HepG2 (cell line): ENCODE measurements around the gene CSNK2B. TPM values are rescaled to one million over a fixed set of nuclear protein-coding genes. Genes with fewer than 3 reads are reported as not detected.

Experiments
- DNMT3B ChIP-seq: conservative IDR thresholded peaks from 2 replicates; pipeline ENCODE4 v1.6.1; 2016; ENCODE audit warnings: missing biosample characterization, control low read depth
- IRX3 ChIP-seq: sonication (generic); formaldehyde crosslinking; IDR thresholded peaks from 2 replicates; pipeline ENCODE4 v1.8.1; 2023; ENCODE audit warnings: mild to moderate bottlenecking, low read depth, missing genetic modification reagents, borderline replicate concordance
- MED13 ChIP-seq: sonication (generic); formaldehyde crosslinking; IDR thresholded peaks from 2 replicates; pipeline ENCODE4 v1.5.0; 2020; ENCODE audit warnings: missing genetic modification reagents
- SMAD3 ChIP-seq: sonication (generic); formaldehyde crosslinking; IDR thresholded peaks from 2 replicates; pipeline ENCODE4 v1.4.0; 2020; ENCODE audit warnings: missing genetic modification reagents
- YEATS2 ChIP-seq: sonication (generic); formaldehyde crosslinking; IDR thresholded peaks from 2 replicates; pipeline ENCODE4 v1.4.0; 2020; ENCODE audit warnings: missing genetic modification reagents, borderline replicate concordance
- ZNF343 ChIP-seq: sonication (generic); formaldehyde crosslinking; IDR thresholded peaks from 2 replicates; pipeline ENCODE4 v1.4.0; 2020; ENCODE audit warnings: mild to moderate bottlenecking, missing genetic modification reagents
- polyA plus RNA-seq, 8 experiments: library from polyadenylated mRNA; depleted of rRNA in 3 of 8; stranded (reverse) in 7 of 8; unstranded in 1 of 8; fragments of >200 nt; fragmentation: Illumina TruSeq in 4 of 8; extraction: Trizol in 4 of 8; gene quantifications; 2 replicates each; pipeline versions ENCODE4 v1.2.1 to v1.2.3, GENCODE V29; 2011 to 2016; ENCODE audit warnings: low read depth in 4 of 8, missing spikeins in 1 of 8, mixed read lengths in 1 of 8; ENCODE audit not compliant: insufficient read depth in 1 of 8
- total RNA-seq, 5 experiments: library from RNA; depleted of rRNA; stranded (reverse); fragments of >200 nt; fragmentation: Illumina TruSeq; extraction: Trizol; gene quantifications; 2 replicates each; pipeline ENCODE4 v1.2.3, GENCODE V29; 2016; ENCODE audit warnings: low read depth in 1 of 5
- TF ChIP-seq, protein P1 (sequence below): sonication (generic); formaldehyde crosslinking; IDR thresholded peaks from one replicate; pipeline ENCODE4 v1.5.1; 2020; ENCODE audit warnings: mild to moderate bottlenecking, missing genetic modification reagents; ENCODE audit errors: not compliant biosample characterization
- TF ChIP-seq, protein P2 (sequence below): sonication (generic); formaldehyde crosslinking; IDR thresholded peaks from 2 replicates; pipeline ENCODE4 v1.8.1; 2023; ENCODE audit warnings: mild to moderate bottlenecking, missing genetic modification reagents
- TF ChIP-seq, protein P3 (sequence below): sonication (generic); formaldehyde crosslinking; IDR thresholded peaks from 2 replicates; pipeline ENCODE4 v1.9.0; 2021; ENCODE audit warnings: missing genetic modification reagents, borderline replicate concordance
- TF ChIP-seq, protein P4 (sequence below): sonication (generic); formaldehyde crosslinking; IDR thresholded peaks from 2 replicates; pipeline ENCODE4 v1.4.0; 2020; ENCODE audit warnings: mild to moderate bottlenecking, missing genetic modification reagents

The CSNK2B gene
- total and polyA plus RNA-seq, 2 of the 13 experiments (the other 11 are each of a cell fraction or from before 2014, with no cell fraction given) = 111 to 296 TPM

DNA sequence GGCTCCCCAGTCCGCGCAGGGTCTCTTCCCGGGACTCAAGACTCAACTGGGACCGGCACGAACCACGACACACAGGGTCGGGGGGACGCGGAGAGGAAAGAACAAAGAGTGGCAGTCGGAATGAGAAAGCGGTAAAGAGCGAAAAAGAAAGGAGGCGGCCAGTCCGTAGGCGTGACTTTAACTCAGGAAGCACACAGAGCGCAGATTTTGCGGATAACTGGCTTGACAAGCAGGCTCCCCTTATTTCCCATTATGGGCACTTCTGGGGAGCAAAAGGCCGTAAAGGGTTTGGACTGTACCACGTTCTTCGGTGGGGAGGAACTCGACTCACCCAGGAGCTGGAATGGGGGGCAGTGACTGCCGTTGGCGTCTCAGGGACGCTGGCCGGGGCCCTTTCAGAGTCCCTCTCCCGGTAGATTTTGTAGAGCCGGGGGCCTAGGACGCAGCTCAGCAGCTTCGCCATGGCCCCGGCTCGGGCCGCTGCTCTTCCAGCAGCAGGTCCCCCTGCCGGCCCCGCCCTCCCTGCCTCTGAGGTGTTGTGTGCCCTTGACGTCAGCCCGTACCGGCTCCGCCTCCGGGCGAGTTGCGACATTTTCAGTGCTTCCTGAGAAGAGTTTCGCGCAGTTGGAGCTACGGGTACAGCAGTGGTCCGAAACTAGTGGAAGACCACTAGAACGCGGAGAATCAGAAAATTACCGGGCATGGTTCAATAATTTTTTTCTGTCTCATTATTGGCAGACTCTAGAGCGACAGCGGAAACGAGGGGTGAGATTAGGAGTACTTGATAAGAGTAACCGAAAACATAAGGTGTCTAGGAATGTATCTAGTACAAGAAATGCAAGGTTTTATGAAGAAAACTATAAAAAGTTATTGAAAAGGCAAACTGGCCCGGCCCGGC is 37.2 kb downstream of the CSNK2B start, which contains the start of gene ABHD16A (continued):
- TF ChIP-seq, protein P1, sequence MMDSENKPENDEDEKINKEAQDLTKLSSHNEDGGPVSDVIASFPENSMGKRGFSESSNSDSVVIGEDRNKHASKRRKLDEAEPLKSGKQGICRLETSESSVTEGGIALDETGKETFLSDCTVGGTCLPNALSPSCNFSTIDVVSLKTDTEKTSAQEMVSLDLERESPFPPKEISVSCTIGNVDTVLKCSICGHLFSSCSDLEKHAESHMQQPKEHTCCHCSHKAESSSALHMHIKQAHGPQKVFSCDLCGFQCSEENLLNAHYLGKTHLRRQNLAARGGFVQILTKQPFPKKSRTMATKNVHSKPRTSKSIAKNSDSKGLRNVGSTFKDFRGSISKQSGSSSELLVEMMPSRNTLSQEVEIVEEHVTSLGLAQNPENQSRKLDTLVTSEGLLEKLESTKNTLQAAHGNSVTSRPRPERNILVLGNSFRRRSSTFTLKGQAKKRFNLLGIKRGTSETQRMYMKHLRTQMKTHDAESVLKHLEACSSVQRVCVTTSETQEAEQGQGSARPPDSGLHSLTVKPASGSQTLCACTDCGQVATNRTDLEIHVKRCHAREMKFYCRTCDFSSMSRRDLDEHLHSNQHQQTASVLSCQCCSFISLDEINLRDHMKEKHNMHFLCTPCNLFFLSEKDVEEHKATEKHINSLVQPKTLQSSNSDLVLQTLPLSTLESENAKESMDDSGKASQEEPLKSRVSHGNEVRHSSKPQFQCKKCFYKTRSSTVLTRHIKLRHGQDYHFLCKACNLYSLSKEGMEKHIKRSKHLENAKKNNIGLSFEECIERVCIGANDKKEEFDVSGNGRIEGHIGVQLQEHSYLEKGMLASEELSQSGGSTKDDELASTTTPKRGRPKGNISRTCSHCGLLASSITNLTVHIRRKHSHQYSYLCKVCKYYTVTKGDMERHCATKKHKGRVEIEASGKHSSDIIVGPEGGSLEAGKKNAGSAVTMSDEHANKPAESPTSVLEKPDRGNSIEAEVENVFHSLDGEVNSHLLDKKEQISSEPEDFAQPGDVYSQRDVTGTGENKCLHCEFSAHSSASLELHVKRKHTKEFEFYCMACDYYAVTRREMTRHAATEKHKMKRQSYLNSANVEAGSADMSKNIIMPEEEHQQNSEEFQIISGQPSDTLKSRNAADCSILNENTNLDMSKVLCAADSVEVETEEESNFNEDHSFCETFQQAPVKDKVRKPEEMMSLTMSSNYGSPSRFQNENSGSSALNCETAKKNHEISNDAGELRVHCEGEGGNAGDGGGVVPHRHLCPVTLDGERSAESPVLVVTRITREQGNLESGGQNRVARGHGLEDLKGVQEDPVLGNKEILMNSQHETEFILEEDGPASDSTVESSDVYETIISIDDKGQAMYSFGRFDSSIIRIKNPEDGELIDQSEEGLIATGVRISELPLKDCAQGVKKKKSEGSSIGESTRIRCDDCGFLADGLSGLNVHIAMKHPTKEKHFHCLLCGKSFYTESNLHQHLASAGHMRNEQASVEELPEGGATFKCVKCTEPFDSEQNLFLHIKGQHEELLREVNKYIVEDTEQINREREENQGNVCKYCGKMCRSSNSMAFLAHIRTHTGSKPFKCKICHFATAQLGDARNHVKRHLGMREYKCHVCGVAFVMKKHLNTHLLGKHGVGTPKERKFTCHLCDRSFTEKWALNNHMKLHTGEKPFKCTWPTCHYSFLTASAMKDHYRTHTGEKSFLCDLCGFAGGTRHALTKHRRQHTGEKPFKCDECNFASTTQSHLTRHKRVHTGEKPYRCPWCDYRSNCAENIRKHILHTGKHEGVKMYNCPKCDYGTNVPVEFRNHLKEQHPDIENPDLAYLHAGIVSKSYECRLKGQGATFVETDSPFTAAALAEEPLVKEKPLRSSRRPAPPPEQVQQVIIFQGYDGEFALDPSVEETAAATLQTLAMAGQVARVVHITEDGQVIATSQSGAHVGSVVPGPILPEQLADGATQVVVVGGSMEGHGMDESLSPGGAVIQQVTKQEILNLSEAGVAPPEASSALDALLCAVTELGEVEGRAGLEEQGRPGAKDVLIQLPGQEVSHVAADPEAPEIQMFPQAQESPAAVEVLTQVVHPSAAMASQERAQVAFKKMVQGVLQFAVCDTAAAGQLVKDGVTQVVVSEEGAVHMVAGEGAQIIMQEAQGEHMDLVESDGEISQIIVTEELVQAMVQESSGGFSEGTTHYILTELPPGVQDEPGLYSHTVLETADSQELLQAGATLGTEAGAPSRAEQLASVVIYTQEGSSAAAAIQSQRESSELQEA (CRISPR knock-in tag) = no peak
- TF ChIP-seq, protein P2, sequence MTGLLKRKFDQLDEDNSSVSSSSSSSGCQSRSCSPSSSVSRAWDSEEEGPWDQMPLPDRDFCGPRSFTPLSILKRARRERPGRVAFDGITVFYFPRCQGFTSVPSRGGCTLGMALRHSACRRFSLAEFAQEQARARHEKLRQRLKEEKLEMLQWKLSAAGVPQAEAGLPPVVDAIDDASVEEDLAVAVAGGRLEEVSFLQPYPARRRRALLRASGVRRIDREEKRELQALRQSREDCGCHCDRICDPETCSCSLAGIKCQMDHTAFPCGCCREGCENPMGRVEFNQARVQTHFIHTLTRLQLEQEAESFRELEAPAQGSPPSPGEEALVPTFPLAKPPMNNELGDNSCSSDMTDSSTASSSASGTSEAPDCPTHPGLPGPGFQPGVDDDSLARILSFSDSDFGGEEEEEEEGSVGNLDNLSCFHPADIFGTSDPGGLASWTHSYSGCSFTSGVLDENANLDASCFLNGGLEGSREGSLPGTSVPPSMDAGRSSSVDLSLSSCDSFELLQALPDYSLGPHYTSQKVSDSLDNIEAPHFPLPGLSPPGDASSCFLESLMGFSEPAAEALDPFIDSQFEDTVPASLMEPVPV (CRISPR knock-in tag) = peak; percentile 96
- TF ChIP-seq DNMT3B (CRISPR knock-in tag) = 0 out of 2 replicates have a peak, but pooled peaks have one; percentile 23
- 0 out of 2 replicates have a peak, but pooled peaks have one; percentile 51 for TF ChIP-seq SMAD3 (CRISPR knock-in tag)
- TF ChIP-seq YEATS2 (CRISPR knock-in tag) = peak; percentile 94
- TF ChIP-seq MED13 = no peak; the same call in none of the 2 replicates
- TF ChIP-seq, protein P3, sequence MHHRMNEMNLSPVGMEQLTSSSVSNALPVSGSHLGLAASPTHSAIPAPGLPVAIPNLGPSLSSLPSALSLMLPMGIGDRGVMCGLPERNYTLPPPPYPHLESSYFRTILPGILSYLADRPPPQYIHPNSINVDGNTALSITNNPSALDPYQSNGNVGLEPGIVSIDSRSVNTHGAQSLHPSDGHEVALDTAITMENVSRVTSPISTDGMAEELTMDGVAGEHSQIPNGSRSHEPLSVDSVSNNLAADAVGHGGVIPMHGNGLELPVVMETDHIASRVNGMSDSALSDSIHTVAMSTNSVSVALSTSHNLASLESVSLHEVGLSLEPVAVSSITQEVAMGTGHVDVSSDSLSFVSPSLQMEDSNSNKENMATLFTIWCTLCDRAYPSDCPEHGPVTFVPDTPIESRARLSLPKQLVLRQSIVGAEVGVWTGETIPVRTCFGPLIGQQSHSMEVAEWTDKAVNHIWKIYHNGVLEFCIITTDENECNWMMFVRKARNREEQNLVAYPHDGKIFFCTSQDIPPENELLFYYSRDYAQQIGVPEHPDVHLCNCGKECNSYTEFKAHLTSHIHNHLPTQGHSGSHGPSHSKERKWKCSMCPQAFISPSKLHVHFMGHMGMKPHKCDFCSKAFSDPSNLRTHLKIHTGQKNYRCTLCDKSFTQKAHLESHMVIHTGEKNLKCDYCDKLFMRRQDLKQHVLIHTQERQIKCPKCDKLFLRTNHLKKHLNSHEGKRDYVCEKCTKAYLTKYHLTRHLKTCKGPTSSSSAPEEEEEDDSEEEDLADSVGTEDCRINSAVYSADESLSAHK (CRISPR knock-in tag) = peak; percentile 56; the same call in 1 of the 2 replicates
- TF ChIP-seq, protein P4, sequence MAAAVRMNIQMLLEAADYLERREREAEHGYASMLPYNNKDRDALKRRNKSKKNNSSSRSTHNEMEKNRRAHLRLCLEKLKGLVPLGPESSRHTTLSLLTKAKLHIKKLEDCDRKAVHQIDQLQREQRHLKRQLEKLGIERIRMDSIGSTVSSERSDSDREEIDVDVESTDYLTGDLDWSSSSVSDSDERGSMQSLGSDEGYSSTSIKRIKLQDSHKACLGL = peak; percentile 71; the same call in 1 of the 2 replicates
- peak; percentile 85; the same call in 1 of the 2 replicates for TF ChIP-seq ZNF343 (CRISPR knock-in tag)
- peak; percentile 74; the same call in 1 of the 2 replicates for TF ChIP-seq IRX3 (CRISPR knock-in tag)
